WTC11 (cell line): Measurements from ENCODE around the gene RABGEF1. TPM values are rescaled to one million over a fixed set of nuclear protein-coding genes. Genes with fewer than 3 reads are reported as not detected.
"Not testable (repeated sequence)": the region's sequence is repeated elsewhere in the genome, so short reads cannot be mapped to it uniquely, and the experiment has no call there.

ENCODE experiments used
- ATAC-seq: fragments of 200-7000 bp; cut with Tn5 transposase; 2 replicates; pipeline ENCODE4 v1.10.0; 2021; ENCODE audit warnings: mild to moderate bottlenecking, moderate library complexity
- CTCF ChIA-PET: fragments of 300-600 bp; sonication (Branson Sonifier 250); formaldehyde crosslinking; loops from one replicate; lab custom pipeline; 2021; ENCODE audit warnings: antibody characterized with exemption; lab: Charles Lee
- POLR2A ChIA-PET: fragments of 350-600 bp; sonication (Branson Sonifier 250); formaldehyde crosslinking; loops from one replicate; lab custom pipeline; 2021; ENCODE audit warnings: antibody characterized with exemption; lab: Charles Lee
- DNase-seq: peaks from one replicate; pipeline ENCODE4 v3.0.0; 2021; ENCODE audit warnings: low spot score
- H3K27ac Mint-ChIP-seq: 2 replicates; pipeline ENCODE4 v1.8.0; 2021; ENCODE audit warnings: mixed read lengths
- H3K27me3 Mint-ChIP-seq: 2 replicates; pipeline ENCODE4 v1.8.0; 2021; ENCODE audit warnings: low read depth, mild to moderate bottlenecking, moderate library complexity, mixed read lengths
- H3K36me3 Mint-ChIP-seq: 2 replicates; pipeline ENCODE4 v1.8.0; 2021; ENCODE audit warnings: mixed read lengths
- H3K4me1 Mint-ChIP-seq: 2 replicates; pipeline ENCODE4 v1.8.0; 2022; ENCODE audit warnings: mixed read lengths
- H3K4me3 Mint-ChIP-seq: 2 replicates; pipeline ENCODE4 v1.8.0; 2021; ENCODE audit warnings: mild to moderate bottlenecking, moderate library complexity, mixed read lengths
- H3K9me3 Mint-ChIP-seq: 2 replicates; pipeline ENCODE4 v1.8.0; 2021; ENCODE audit warnings: mixed read lengths
- E2F1 ChIP-seq: sonication (generic); formaldehyde crosslinking; IDR thresholded peaks from 2 replicates; pipeline ENCODE4 v1.8.0; 2022; ENCODE audit warnings: mild to moderate bottlenecking, missing genetic modification reagents
- ELF4 ChIP-seq: sonication (generic); formaldehyde crosslinking; IDR thresholded peaks from 2 replicates; pipeline ENCODE4 v1.8.1; 2022; ENCODE audit warnings: low read depth, mild to moderate bottlenecking, moderate library complexity, missing genetic modification reagents
- ETV6 ChIP-seq: sonication (generic); formaldehyde crosslinking; IDR thresholded peaks from 2 replicates; pipeline ENCODE4 v1.8.1; 2022; ENCODE audit warnings: mild to moderate bottlenecking, missing genetic modification reagents
- FOXJ3 ChIP-seq: sonication (generic); formaldehyde crosslinking; IDR thresholded peaks from 2 replicates; pipeline ENCODE4 v1.9.0; 2021; ENCODE audit warnings: missing genetic modification reagents, mild to moderate bottlenecking, borderline replicate concordance
- HMGA2 ChIP-seq: fragments of 250-450 bp; sonication (Bioruptor Pico); IDR thresholded peaks from 2 replicates; pipeline ENCODE4 v1.4.0; 2021; ENCODE audit warnings: mild to moderate bottlenecking, moderate library complexity
- MLX ChIP-seq: sonication (generic); formaldehyde crosslinking; IDR thresholded peaks from 2 replicates; pipeline ENCODE4 v1.8.1; 2023; ENCODE audit warnings: mild to moderate bottlenecking, missing genetic modification reagents, moderate library complexity
- MYBL2 ChIP-seq: sonication (generic); formaldehyde crosslinking; IDR thresholded peaks from 2 replicates; pipeline ENCODE4 v1.8.1; 2023; ENCODE audit warnings: mild to moderate bottlenecking, moderate library complexity, missing genetic modification reagents
- OVOL2 ChIP-seq: fragments of 250-450 bp; sonication (Bioruptor Pico); IDR thresholded peaks from 2 replicates; pipeline ENCODE4 v1.9.0; 2021; ENCODE audit warnings: mild to moderate bottlenecking, borderline replicate concordance
- SMAD3 ChIP-seq: sonication (generic); formaldehyde crosslinking; IDR thresholded peaks from 2 replicates; pipeline ENCODE4 v1.8.0; 2022; ENCODE audit warnings: missing genetic modification reagents, mild to moderate bottlenecking, borderline replicate concordance
- ZNF219 ChIP-seq: sonication (generic); formaldehyde crosslinking; IDR thresholded peaks from 2 replicates; pipeline ENCODE4 v1.8.0; 2023; ENCODE audit warnings: missing genetic modification reagents, mild to moderate bottlenecking, borderline replicate concordance
- ZNF416 ChIP-seq: fragments of 250-450 bp; sonication (Bioruptor Pico); IDR thresholded peaks from 2 replicates; pipeline ENCODE4 v1.9.0; 2021; ENCODE audit warnings: mild to moderate bottlenecking, inconsistent platforms
- total RNA-seq: library from RNA; stranded (reverse); gene quantifications from 3 replicates; pipeline ENCODE4 v1.2.3, GENCODE V29; 2021
- TF ChIP-seq, protein P1 (sequence below): sonication (generic); formaldehyde crosslinking; IDR thresholded peaks from 2 replicates; pipeline ENCODE4 v1.8.1; 2023; ENCODE audit warnings: mild to moderate bottlenecking, missing genetic modification reagents, borderline replicate concordance
- TF ChIP-seq, protein P2 (sequence below): sonication (generic); formaldehyde crosslinking; IDR thresholded peaks from 2 replicates; pipeline ENCODE4 v1.8.1; 2022; ENCODE audit warnings: missing genetic modification reagents, borderline replicate concordance
- TF ChIP-seq, protein P3 (sequence below): sonication (generic); formaldehyde crosslinking; IDR thresholded peaks from 2 replicates; pipeline ENCODE4 v1.8.1; 2022; ENCODE audit warnings: mild to moderate bottlenecking, moderate library complexity, missing genetic modification reagents
- TF ChIP-seq, protein P4 (sequence below): sonication (generic); formaldehyde crosslinking; IDR thresholded peaks from 2 replicates; pipeline ENCODE4 v1.8.1; 2023; ENCODE audit warnings: mild to moderate bottlenecking, moderate library complexity, missing genetic modification reagents

Gene RABGEF1
- total RNA-seq, 1 experiment from 2014 or later, result 18.1 TPM

GRCh38 chr7:66758950-66759628, 18.6 kb downstream of the RABGEF1 start:
- ATAC-seq, result no peak
- Mint-ChIP-seq H3K27me3 (no peaks in the 10 kb centered on the region), H3K4me3 (no peak overlapping the region), H3K36me3 (peaks cover 12% of the 10 kb centered on the region), H3K9me3 (peaks cover 16% of the 10 kb centered on the region), H3K4me1 (no peaks in the 10 kb centered on the region), H3K27ac (no peak overlapping the region)
- no peak for DNase-seq
- TF ChIP-seq ZNF219 (CRISPR knock-in tag) (no peak), OVOL2 (CRISPR knock-in tag) (no peak), MLX (CRISPR knock-in tag) (no peak), ELF4 (CRISPR knock-in tag) (no peak), ETV6 (CRISPR knock-in tag) (no peak), HMGA2 (CRISPR knock-in tag) (no peak), SMAD3 (CRISPR knock-in tag) (no peak), ZNF416 (CRISPR knock-in tag) (no peak), FOXJ3 (CRISPR knock-in tag) (no peak), E2F1 (CRISPR knock-in tag) (no peak), MYBL2 (no peak)
- TF ChIP-seq, protein P1, sequence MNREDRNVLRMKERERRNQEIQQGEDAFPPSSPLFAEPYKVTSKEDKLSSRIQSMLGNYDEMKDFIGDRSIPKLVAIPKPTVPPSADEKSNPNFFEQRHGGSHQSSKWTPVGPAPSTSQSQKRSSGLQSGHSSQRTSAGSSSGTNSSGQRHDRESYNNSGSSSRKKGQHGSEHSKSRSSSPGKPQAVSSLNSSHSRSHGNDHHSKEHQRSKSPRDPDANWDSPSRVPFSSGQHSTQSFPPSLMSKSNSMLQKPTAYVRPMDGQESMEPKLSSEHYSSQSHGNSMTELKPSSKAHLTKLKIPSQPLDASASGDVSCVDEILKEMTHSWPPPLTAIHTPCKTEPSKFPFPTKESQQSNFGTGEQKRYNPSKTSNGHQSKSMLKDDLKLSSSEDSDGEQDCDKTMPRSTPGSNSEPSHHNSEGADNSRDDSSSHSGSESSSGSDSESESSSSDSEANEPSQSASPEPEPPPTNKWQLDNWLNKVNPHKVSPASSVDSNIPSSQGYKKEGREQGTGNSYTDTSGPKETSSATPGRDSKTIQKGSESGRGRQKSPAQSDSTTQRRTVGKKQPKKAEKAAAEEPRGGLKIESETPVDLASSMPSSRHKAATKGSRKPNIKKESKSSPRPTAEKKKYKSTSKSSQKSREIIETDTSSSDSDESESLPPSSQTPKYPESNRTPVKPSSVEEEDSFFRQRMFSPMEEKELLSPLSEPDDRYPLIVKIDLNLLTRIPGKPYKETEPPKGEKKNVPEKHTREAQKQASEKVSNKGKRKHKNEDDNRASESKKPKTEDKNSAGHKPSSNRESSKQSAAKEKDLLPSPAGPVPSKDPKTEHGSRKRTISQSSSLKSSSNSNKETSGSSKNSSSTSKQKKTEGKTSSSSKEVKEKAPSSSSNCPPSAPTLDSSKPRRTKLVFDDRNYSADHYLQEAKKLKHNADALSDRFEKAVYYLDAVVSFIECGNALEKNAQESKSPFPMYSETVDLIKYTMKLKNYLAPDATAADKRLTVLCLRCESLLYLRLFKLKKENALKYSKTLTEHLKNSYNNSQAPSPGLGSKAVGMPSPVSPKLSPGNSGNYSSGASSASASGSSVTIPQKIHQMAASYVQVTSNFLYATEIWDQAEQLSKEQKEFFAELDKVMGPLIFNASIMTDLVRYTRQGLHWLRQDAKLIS (CRISPR knock-in tag), result no peak
- TF ChIP-seq, protein P2, sequence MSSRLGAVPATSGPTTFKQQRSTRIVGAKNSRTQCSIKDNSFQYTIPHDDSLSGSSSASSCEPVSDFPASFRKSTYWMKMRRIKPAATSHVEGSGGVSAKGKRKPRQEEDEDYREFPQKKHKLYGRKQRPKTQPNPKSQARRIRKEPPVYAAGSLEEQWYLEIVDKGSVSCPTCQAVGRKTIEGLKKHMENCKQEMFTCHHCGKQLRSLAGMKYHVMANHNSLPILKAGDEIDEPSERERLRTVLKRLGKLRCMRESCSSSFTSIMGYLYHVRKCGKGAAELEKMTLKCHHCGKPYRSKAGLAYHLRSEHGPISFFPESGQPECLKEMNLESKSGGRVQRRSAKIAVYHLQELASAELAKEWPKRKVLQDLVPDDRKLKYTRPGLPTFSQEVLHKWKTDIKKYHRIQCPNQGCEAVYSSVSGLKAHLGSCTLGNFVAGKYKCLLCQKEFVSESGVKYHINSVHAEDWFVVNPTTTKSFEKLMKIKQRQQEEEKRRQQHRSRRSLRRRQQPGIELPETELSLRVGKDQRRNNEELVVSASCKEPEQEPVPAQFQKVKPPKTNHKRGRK, result no peak
- TF ChIP-seq, protein P3, sequence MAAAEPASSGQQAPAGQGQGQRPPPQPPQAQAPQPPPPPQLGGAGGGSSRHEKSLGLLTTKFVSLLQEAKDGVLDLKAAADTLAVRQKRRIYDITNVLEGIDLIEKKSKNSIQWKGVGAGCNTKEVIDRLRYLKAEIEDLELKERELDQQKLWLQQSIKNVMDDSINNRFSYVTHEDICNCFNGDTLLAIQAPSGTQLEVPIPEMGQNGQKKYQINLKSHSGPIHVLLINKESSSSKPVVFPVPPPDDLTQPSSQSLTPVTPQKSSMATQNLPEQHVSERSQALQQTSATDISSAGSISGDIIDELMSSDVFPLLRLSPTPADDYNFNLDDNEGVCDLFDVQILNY, result no peak
- TF ChIP-seq, protein P4, sequence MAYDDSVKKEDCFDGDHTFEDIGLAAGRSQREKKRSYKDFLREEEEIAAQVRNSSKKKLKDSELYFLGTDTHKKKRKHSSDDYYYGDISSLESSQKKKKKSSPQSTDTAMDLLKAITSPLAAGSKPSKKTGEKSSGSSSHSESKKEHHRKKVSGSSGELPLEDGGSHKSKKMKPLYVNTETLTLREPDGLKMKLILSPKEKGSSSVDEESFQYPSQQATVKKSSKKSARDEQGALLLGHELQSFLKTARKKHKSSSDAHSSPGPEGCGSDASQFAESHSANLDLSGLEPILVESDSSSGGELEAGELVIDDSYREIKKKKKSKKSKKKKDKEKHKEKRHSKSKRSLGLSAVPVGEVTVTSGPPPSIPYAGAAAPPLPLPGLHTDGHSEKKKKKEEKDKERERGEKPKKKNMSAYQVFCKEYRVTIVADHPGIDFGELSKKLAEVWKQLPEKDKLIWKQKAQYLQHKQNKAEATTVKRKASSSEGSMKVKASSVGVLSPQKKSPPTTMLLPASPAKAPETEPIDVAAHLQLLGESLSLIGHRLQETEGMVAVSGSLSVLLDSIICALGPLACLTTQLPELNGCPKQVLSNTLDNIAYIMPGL (CRISPR knock-in tag), result no peak
- ChIA-PET POLR2A (no interaction called here), CTCF (no interaction called here)

DNA sequence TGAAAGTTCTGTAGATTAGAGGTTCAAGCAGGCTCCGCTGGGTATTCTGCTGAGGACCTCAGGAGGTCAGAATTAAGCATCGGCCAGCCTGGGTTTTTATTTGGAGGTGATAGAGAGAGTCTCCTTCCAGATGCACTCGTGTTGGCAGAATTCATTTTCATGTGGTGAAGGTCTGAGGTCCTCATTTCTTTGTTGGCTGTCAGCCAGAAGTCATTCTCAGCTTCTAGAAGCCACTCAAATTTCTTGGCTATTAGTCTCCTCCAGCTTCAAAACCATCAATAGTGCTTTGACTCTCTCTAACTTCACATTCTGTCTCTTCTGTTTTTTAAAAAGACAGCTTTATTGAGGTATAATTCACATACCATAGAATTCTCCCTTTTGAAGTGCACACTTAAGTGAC, 22.6 kb downstream of the RABGEF1 start:
- ATAC-seq, H3K27me3 Mint-ChIP-seq, CTCF ChIA-PET, H3K4me3 Mint-ChIP-seq, DNase-seq, POLR2A ChIA-PET, H3K4me1 Mint-ChIP-seq, H3K27ac Mint-ChIP-seq: not testable (repeated sequence)
- peaks cover 12% of the 10 kb centered on the region for H3K36me3 Mint-ChIP-seq
- H3K9me3 Mint-ChIP-seq, result peaks cover 16% of the 10 kb centered on the region

DNA sequence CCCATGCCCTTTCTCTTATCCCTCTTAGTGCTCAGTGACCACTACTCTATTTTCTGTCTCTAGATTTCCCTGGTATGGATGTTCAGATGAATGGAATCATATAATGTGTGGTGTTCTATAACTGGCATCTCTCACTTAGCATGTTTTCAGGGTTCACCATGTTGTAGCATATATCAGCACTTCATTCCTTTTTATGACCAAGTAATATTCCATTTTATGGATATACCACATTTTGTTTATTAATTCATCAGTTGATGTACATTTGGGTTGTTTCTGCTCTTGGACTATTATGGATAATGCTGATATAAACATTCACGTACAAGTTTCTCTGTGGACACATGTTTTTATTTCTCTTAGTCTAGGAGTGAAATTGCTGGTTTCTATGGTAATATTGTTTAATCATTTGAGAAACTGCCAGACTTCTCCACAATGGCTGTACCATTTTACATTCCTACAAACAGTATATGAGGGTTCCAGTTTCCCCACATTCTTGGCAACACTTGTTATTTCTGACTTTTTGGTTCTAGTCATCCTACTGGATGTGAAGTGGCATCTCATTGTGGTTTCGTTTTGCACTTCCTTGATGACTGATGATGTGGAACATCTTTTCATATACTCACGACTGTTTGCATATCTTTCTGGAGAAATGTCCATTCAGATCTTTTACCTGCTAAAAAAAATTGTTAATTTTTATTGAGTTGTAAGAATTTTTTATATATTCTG, 23.3 kb downstream of the RABGEF1 start:
- peaks cover 16% of the 10 kb centered on the region for H3K9me3 Mint-ChIP-seq
- DNase-seq, H3K4me1 Mint-ChIP-seq, POLR2A ChIA-PET, H3K27ac Mint-ChIP-seq, H3K4me3 Mint-ChIP-seq, ATAC-seq, CTCF ChIA-PET, H3K27me3 Mint-ChIP-seq: not testable (repeated sequence)
- peaks cover 12% of the 10 kb centered on the region for H3K36me3 Mint-ChIP-seq

DNA sequence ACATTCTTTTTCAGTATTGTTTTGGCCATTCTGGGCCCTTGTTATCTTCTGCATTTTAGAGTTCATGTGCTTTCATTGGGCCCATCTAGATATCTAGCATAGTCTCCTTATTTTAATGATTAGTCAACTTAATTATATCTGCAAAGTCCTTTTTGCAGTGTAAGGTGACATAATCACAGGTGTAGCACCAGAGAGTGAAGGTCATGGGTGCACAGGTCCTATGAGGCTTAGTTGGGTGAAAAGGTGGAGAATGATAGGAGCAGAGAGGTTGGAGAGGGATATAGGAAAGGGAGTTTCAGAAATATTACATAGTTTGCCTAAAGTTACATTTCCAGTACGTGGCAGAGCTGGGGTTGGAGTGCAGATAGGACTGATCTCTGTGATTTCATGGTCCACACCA, 24.4 kb downstream of the RABGEF1 start:
- Mint-ChIP-seq H3K36me3 (peaks cover 12% of the 10 kb centered on the region), H3K9me3 (peaks cover 16% of the 10 kb centered on the region)
- H3K27ac Mint-ChIP-seq, H3K27me3 Mint-ChIP-seq, ATAC-seq, CTCF ChIA-PET, H3K4me1 Mint-ChIP-seq, DNase-seq, H3K4me3 Mint-ChIP-seq, POLR2A ChIA-PET: not testable (repeated sequence)
